SK-N-SH (cell line): Measurements from ENCODE around the gene KLHDC7A. TPM values are rescaled to one million over a fixed set of nuclear protein-coding genes. Genes with fewer than 3 reads are reported as not detected.

ENCODE experiments used
- CTCF ChIA-PET: fragments of 300-600, 350-600 bp; formaldehyde crosslinking; extraction: SDS; loops from one replicate; lab custom pipeline; 2021; lab: Yijun Ruan, JAX
- POLR2A ChIA-PET: fragments of 350-600 bp; sonication (Branson Sonifier 250); formaldehyde crosslinking; extraction: SDS; loops from one replicate; lab custom pipeline; 2020; ENCODE audit warnings: antibody characterized with exemption, inconsistent platforms; lab: Yijun Ruan, JAX
- DNase-seq: peaks from one replicate; pipeline ENCODE4 v3.0.0; 2012
- H2AFZ ChIP-seq: fragments of 200-600 bp; sonication (generic); 2 replicates; pipeline ENCODE4 v1.8.1; 2016; ENCODE audit warnings: antibody characterized with exemption, mild to moderate bottlenecking, low read depth
- H3F3A ChIP-seq: fragments of 200-600 bp; sonication (generic); replicated peaks from 2 replicates; pipeline ENCODE3; 2016; ENCODE audit warnings: antibody characterized with exemption, mild to moderate bottlenecking; ENCODE audit not compliant: insufficient read depth
- H3K27ac ChIP-seq, 2 experiments: fragments of 200-500 bp in 1 of 2; fragments of 200-600 bp in 1 of 2; sonication (Bioruptor generic) in 1 of 2; sonication (generic), shearing (Covaris generic) in 1 of 2; 2 replicates each; pipeline versions ENCODE4 v1.5.1 to v1.6.1; 2014 to 2016; ENCODE audit warnings: low read depth in 2 of 2, inconsistent platforms in 1 of 2, low read length in 1 of 2, mild to moderate bottlenecking in 1 of 2, mixed read lengths in 1 of 2
- H3K27me3 ChIP-seq: fragments of 200-600 bp; sonication (generic), shearing (Covaris generic); 2 replicates; pipeline ENCODE4 v1.6.1; 2016; ENCODE audit warnings: mixed run types; ENCODE audit not compliant: insufficient read depth
- H3K36me3 ChIP-seq, 2 experiments: fragments of 200-500 bp in 1 of 2; fragments of 200-600 bp in 1 of 2; sonication (Bioruptor generic) in 1 of 2; sonication (generic) in 1 of 2; replicated peaks in 1 of 2; 2 replicates each; pipeline versions ENCODE3 to v1.5.1; 2014 to 2016; ENCODE audit warnings: low read length in 1 of 2, mild to moderate bottlenecking in 1 of 2; ENCODE audit not compliant: insufficient read depth in 2 of 2, control insufficient read depth in 1 of 2
- H3K4me1 ChIP-seq, 2 experiments: fragments of 200-500 bp in 1 of 2; fragments of 200-600 bp in 1 of 2; sonication (Bioruptor generic) in 1 of 2; sonication (generic), shearing (Covaris generic) in 1 of 2; 2 replicates each; pipeline versions ENCODE4 v1.5.1 to v1.6.1; 2014 to 2016; ENCODE audit warnings: low read depth in 1 of 2, low read length in 1 of 2, mixed run types in 1 of 2; ENCODE audit not compliant: insufficient read depth in 2 of 2, control insufficient read depth in 1 of 2
- H3K4me2 ChIP-seq: fragments of 200-600 bp; sonication (generic), shearing (Covaris generic); 2 replicates; pipeline ENCODE4 v1.6.1; 2017; ENCODE audit warnings: mixed run types
- H3K4me3 ChIP-seq, 2 experiments: fragments of 200-500 bp in 1 of 2; fragments of 200-600 bp in 1 of 2; sonication (Bioruptor generic) in 1 of 2; sonication (generic), shearing (Covaris generic) in 1 of 2; 2 replicates each; pipeline versions ENCODE4 v1.5.1 to v1.8.1; 2014 to 2016; ENCODE audit warnings: low read depth in 2 of 2, inconsistent platforms in 1 of 2, low read length in 1 of 2, mild to moderate bottlenecking in 1 of 2, mixed read lengths in 1 of 2, moderate library complexity in 1 of 2
- H3K79me2 ChIP-seq: fragments of 200-600 bp; sonication (generic); 2 replicates; pipeline ENCODE4 v1.8.1; 2017; ENCODE audit warnings: mild to moderate bottlenecking; ENCODE audit not compliant: insufficient read depth
- H3K9ac ChIP-seq: fragments of 200-600 bp; sonication (generic); 2 replicates; pipeline ENCODE4 v1.6.1; 2017; ENCODE audit warnings: mixed run types
- H3K9me2 ChIP-seq: fragments of 200-600 bp; sonication (generic); 2 replicates; pipeline ENCODE4 v1.6.1; 2017; ENCODE audit warnings: mixed run types
- H3K9me3 ChIP-seq: fragments of 200-600 bp; sonication (generic); 2 replicates; pipeline ENCODE4 v1.6.1; 2017; ENCODE audit warnings: mixed run types, mild to moderate bottlenecking, moderate library complexity
- H4K20me1 ChIP-seq: fragments of 200-600 bp; sonication (generic); 2 replicates; pipeline ENCODE4 v1.6.1; 2017; ENCODE audit warnings: mild to moderate bottlenecking, mixed run types; ENCODE audit not compliant: insufficient read depth
- ELF1 ChIP-seq: IDR thresholded peaks from 2 replicates; pipeline ENCODE4 v1.4.0; 2012
- EP300 ChIP-seq, 2 experiments: IDR thresholded peaks; 2 replicates each; pipeline versions ENCODE4 v1.4.0 to v1.6.1; 2012; ENCODE audit warnings: borderline replicate concordance in 1 of 2, low read depth in 1 of 2, low read length in 1 of 2
- EZH2phosphoT487 ChIP-seq: fragments of 200-600 bp; sonication (generic); IDR thresholded peaks from 2 replicates; pipeline ENCODE4 v1.6.1; 2017; ENCODE audit warnings: low read depth, mixed run types, mild to moderate bottlenecking, antibody characterized with exemption, moderate library complexity, borderline replicate concordance
- FOSL2 ChIP-seq: IDR thresholded peaks from 2 replicates; pipeline ENCODE4 v1.4.0; 2012; ENCODE audit warnings: low read depth, mild to moderate bottlenecking, moderate library complexity, borderline replicate concordance
- GABPA ChIP-seq: IDR thresholded peaks from 2 replicates; pipeline ENCODE4 v1.4.0; 2012; ENCODE audit warnings: low read depth, mild to moderate bottlenecking
- JUND ChIP-seq: IDR thresholded peaks from 2 replicates; pipeline ENCODE4 v1.4.0; 2012
- MEF2A ChIP-seq: IDR thresholded peaks from 2 replicates; pipeline ENCODE4 v1.4.0; 2012; ENCODE audit warnings: low read depth, borderline replicate concordance
- MXI1 ChIP-seq: IDR thresholded peaks from 2 replicates; pipeline ENCODE4 v1.6.1; 2012; ENCODE audit warnings: mild to moderate bottlenecking, low read depth, low read length, improper control_type of control experiment
- NRF1 ChIP-seq: IDR thresholded peaks from 2 replicates; pipeline ENCODE4 v1.6.1; 2012; ENCODE audit warnings: low read depth, mild to moderate bottlenecking, low read length
- POLR2AphosphoS5 ChIP-seq: IDR thresholded peaks from 2 replicates; pipeline ENCODE4 v1.6.1; 2012; ENCODE audit warnings: low read depth, low read length
- RAD21 ChIP-seq: IDR thresholded peaks from 2 replicates; pipeline ENCODE4 v1.6.1; 2012; ENCODE audit warnings: mild to moderate bottlenecking, low read length
- RCOR1 ChIP-seq: fragments of 150-350 bp; IDR thresholded peaks from 2 replicates; pipeline ENCODE4 v1.6.1; 2017; ENCODE audit warnings: antibody characterized with exemption, low read length
- RFX5 ChIP-seq: IDR thresholded peaks from 2 replicates; pipeline ENCODE4 v1.6.1; 2012; ENCODE audit warnings: mild to moderate bottlenecking, improper control_type of control experiment, low read length
- RXRA ChIP-seq: IDR thresholded peaks from 2 replicates; pipeline ENCODE4 v1.4.0; 2012; ENCODE audit warnings: low read depth, mild to moderate bottlenecking, borderline replicate concordance
- SIN3A ChIP-seq: IDR thresholded peaks from 2 replicates; pipeline ENCODE4 v1.6.1; 2012; ENCODE audit warnings: low read depth, mild to moderate bottlenecking, low read length, moderate library complexity, borderline replicate concordance
- TCF12 ChIP-seq: IDR thresholded peaks from 2 replicates; pipeline ENCODE4 v1.4.0; 2012
- TEAD4 ChIP-seq: IDR thresholded peaks from 2 replicates; pipeline ENCODE4 v1.4.0; 2012; ENCODE audit warnings: mild to moderate bottlenecking, borderline replicate concordance; ENCODE audit not compliant: insufficient read depth
- WGBS: methylation state at CpG from one replicate; pipeline ENCODE4 v1.1.6; 2017; ENCODE audit warnings: low lambda C conversion rate; 5-methylcytosine and 5-hydroxymethylcytosine counted together
- polyA plus RNA-seq, 3 experiments: library from polyadenylated mRNA; depleted of rRNA; stranded (reverse); fragments of >200 nt; gene quantifications; 2 replicates each; pipeline ENCODE4 v1.2.3, GENCODE V29; 2012
- TF ChIP-seq, protein P1 (sequence below): IDR thresholded peaks from 2 replicates; pipeline ENCODE4; 2012
- TF ChIP-seq, protein P2 (sequence below): IDR thresholded peaks from 2 replicates; pipeline ENCODE4 v1.4.0; 2012; ENCODE audit warnings: low read depth
- TF ChIP-seq, protein P3 (sequence below): fragments of 200-600 bp; sonication (generic); IDR thresholded peaks from 2 replicates; pipeline ENCODE4 v1.6.1; 2017; ENCODE audit warnings: antibody characterized with exemption, mild to moderate bottlenecking, moderate library complexity

The KLHDC7A gene
- polyA plus RNA-seq, 1 of the 3 experiments (the other 2 are of a cell fraction), result not detected

DNA sequence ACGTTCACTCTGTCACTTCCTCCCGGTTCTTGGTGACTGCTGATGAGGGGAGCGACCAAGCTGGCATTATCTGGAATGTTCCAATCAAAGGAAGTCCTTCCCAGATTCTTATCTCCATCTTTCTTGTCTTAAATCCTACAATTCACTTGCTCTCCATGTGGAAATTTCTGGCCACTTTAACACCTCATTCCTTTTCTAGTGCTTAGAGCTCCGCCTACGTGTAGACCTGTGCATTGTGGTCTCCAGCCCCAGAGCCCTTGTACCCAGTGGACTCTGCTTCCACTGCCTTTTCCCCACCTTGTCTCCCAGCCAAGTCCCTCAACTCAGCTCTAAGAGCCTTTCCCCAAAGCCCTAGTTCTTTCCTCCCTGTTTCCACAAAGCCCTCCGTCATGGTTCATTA, 12.2 kb upstream of the KLHDC7A start:
- DNase-seq, result no peak
- no peak overlapping the region for H3K9ac ChIP-seq
- no peaks in the 10 kb centered on the region for H3K36me3 ChIP-seq
- no peaks in the 10 kb centered on the region for H3K4me1 ChIP-seq
- no peaks in the 10 kb centered on the region for H3K79me2 ChIP-seq
- H4K20me1 ChIP-seq, result no peaks in the 10 kb centered on the region
- H3K4me2 ChIP-seq, result no peak overlapping the region
- no peak overlapping the region for H3K4me3 ChIP-seq
- TF ChIP-seq GABPA, result no peak
- no peak for TF ChIP-seq JUND
- TF ChIP-seq NRF1, result no peak
- no peak for TF ChIP-seq EP300 (IDR thresholded peaks at IDR 0.05; ENCODE audit: borderline replicate concordance in 1 of 2, low read depth in 1 of 2, low read length in 1 of 2)
- no peak for TF ChIP-seq RAD21
- no peak for TF ChIP-seq MEF2A
- TF ChIP-seq RXRA, result no peak
- TF ChIP-seq TEAD4, result no peak
- TF ChIP-seq, protein P1, sequence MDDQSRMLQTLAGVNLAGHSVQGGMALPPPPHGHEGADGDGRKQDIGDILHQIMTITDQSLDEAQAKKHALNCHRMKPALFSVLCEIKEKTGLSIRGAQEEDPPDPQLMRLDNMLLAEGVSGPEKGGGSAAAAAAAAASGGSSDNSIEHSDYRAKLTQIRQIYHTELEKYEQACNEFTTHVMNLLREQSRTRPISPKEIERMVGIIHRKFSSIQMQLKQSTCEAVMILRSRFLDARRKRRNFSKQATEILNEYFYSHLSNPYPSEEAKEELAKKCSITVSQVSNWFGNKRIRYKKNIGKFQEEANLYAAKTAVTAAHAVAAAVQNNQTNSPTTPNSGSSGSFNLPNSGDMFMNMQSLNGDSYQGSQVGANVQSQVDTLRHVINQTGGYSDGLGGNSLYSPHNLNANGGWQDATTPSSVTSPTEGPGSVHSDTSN, result no peak
- TF ChIP-seq, protein P2, sequence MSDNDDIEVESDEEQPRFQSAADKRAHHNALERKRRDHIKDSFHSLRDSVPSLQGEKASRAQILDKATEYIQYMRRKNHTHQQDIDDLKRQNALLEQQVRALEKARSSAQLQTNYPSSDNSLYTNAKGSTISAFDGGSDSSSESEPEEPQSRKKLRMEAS, result no peak
- no peak for TF ChIP-seq POLR2AphosphoS5
- TF ChIP-seq FOSL2, result no peak
- no peak for TF ChIP-seq TCF12
- no peak for TF ChIP-seq RFX5
- TF ChIP-seq, protein P3, sequence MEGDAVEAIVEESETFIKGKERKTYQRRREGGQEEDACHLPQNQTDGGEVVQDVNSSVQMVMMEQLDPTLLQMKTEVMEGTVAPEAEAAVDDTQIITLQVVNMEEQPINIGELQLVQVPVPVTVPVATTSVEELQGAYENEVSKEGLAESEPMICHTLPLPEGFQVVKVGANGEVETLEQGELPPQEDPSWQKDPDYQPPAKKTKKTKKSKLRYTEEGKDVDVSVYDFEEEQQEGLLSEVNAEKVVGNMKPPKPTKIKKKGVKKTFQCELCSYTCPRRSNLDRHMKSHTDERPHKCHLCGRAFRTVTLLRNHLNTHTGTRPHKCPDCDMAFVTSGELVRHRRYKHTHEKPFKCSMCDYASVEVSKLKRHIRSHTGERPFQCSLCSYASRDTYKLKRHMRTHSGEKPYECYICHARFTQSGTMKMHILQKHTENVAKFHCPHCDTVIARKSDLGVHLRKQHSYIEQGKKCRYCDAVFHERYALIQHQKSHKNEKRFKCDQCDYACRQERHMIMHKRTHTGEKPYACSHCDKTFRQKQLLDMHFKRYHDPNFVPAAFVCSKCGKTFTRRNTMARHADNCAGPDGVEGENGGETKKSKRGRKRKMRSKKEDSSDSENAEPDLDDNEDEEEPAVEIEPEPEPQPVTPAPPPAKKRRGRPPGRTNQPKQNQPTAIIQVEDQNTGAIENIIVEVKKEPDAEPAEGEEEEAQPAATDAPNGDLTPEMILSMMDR, result no peak
- ChIA-PET CTCF (interaction anchor here (0.7 kb wide), 1 partner anchor 101 kb away, joined by 3 read pairs; no protein-coding TSS in a partner anchor), POLR2A (no interaction called here)
- H3K9me2 ChIP-seq, result no peaks in the 10 kb centered on the region
- no peaks in the 10 kb centered on the region for H3K9me3 ChIP-seq
- WGBS, result 33% methylated on average over 6 of the region's 6 CpGs
- H3K27ac ChIP-seq, result no peak overlapping the region
- H3F3A ChIP-seq, result no peaks in the 10 kb centered on the region
- no peaks in the 10 kb centered on the region for H3K27me3 ChIP-seq
- no peak overlapping the region for H2AFZ ChIP-seq

DNA sequence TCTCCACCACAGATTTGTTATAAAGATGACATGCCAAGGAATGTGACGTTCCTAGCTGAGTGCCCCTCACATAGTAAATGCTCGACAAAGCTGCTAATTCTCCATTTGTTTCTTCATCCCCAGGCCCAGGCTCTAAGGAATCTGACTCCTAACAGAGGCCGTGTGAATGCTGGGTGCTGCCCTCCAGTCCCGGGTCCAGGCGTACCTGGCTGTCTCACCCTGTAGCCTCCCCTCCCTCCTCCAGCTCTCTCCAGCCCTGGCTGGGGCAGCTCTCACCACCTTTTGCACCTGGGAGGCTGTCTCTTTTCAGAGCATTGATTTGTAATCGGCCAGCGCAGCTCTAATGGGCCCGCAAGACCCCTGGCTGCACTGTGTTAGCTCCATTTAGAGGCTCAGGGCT, 11.2 kb upstream of the KLHDC7A start:
- H3K27ac ChIP-seq, result no peak overlapping the region
- H3K27me3 ChIP-seq, result no peaks in the 10 kb centered on the region
- no peak overlapping the region for H2AFZ ChIP-seq
- WGBS, result 39% methylated on average over 8 of the region's 8 CpGs
- H3K9me3 ChIP-seq, result no peaks in the 10 kb centered on the region
- H3F3A ChIP-seq, result no peaks in the 10 kb centered on the region
- DNase-seq, result no peak
- no peak overlapping the region for H3K9ac ChIP-seq
- ChIA-PET POLR2A (no interaction called here), CTCF (no interaction called here)
- H3K9me2 ChIP-seq, result no peaks in the 10 kb centered on the region
- no peak overlapping the region for H3K4me3 ChIP-seq
- no peaks in the 10 kb centered on the region for H3K4me1 ChIP-seq
- no peaks in the 10 kb centered on the region for H3K79me2 ChIP-seq
- H4K20me1 ChIP-seq, result no peaks in the 10 kb centered on the region
- no peak overlapping the region for H3K4me2 ChIP-seq
- TF ChIP-seq MXI1 (no peak), ELF1 (no peak), RAD21 (no peak), RXRA (no peak), GABPA (no peak), SIN3A (no peak), JUND (no peak), RCOR1 (no peak), NRF1 (no peak), EZH2phosphoT487 (no peak), RFX5 (no peak)
- TF ChIP-seq, protein P1, result no peak
- no peaks in the 10 kb centered on the region for H3K36me3 ChIP-seq
